Measurements from ENCODE around the gene LRP3.
"Not testable (repeated sequence)": the region's sequence is repeated elsewhere in the genome, so short reads cannot be mapped to it uniquely, and the experiment has no call there.

The LRP3 gene

GRCh38 chr19:33220115-33220514 lies 26.0 kb downstream of the LRP3 start:
- no peak for DNase-seq

GRCh38 chr19:33220735-33221134 lies 26.6 kb downstream of the LRP3 start:
- DNase-seq = no peak

- DNase-seq = no peak
Observed at GRCh38 chr19:33221638-33222037, 27.5 kb downstream of the LRP3 start.

- not testable (repeated sequence) for DNase-seq
Observed at GRCh38 chr19:33222255-33222654, 28.1 kb downstream of the LRP3 start.

GRCh38 chr19:33224694-33225457 lies 30.7 kb downstream of the LRP3 start:
- no peak for DNase-seq

- DNase-seq = peak; percentile 26
Observed at GRCh38 chr19:33225458-33225926, 31.4 kb downstream of the LRP3 start, which contains the start of gene SLC7A10. Gene SLC7A10, minus strand, starts transcription at chr19:33225850. Its CDS starts 147 bp downstream, at chr19:33225703.

- DNase-seq = no peak
Observed at GRCh38 chr19:33226550-33227241, 32.6 kb downstream of the LRP3 start.

GRCh38 chr19:33227242-33227650 lies 33.1 kb downstream of the LRP3 start:
- DNase-seq = no peak

GRCh38 chr19:33227870-33228599 lies 33.9 kb downstream of the LRP3 start:
- DNase-seq = no peak

- no peak for DNase-seq
Observed at GRCh38 chr19:33229962-33230361, 35.8 kb downstream of the LRP3 start.

- DNase-seq = no peak
Observed at GRCh38 chr19:33231511-33231910, 37.4 kb downstream of the LRP3 start.

- DNase-seq = no peak
Observed at GRCh38 chr19:33232656-33233055, 38.5 kb downstream of the LRP3 start.

GRCh38 chr19:33233056-33233873 lies 39.1 kb downstream of the LRP3 start:
- no peak for DNase-seq

GRCh38 chr19:33234092-33234491 lies 40.0 kb downstream of the LRP3 start:
- no peak for DNase-seq

- no peak for DNase-seq
Observed at GRCh38 chr19:33234736-33235135, 40.6 kb downstream of the LRP3 start.

- peak; percentile 69 for DNase-seq
Observed at GRCh38 chr19:33235269-33235995, 41.3 kb downstream of the LRP3 start.

- DNase-seq = no peak
Observed at GRCh38 chr19:33235996-33236350, 41.8 kb downstream of the LRP3 start.

GRCh38 chr19:33236696-33237390 lies 42.7 kb downstream of the LRP3 start:
- DNase-seq = no peak

GRCh38 chr19:33238481-33239149 lies 44.5 kb downstream of the LRP3 start:
- DNase-seq = no peak

- DNase-seq = no peak
Observed at GRCh38 chr19:33239223-33239975, 45.3 kb downstream of the LRP3 start.

Data from midbrain (tissue), 1 donor.